ENCODE data around the gene MT1H.
"Not testable (repeated sequence)": the region's sequence is repeated elsewhere in the genome, so short reads cannot be mapped to it uniquely, and the experiment has no call there.

Gene MT1H

GRCh38 chr16:56684926-56685590 lies 15.4 kb downstream of the MT1H start:
- DNase-seq (ENCODE audit: low read depth, low spot score): no peak

- no peak for DNase-seq (ENCODE audit: low read depth, low spot score)
Observed at GRCh38 chr16:56686758-56687157, 17.1 kb downstream of the MT1H start.

GRCh38 chr16:56688762-56689161 lies 19.1 kb downstream of the MT1H start:
- DNase-seq (ENCODE audit: low read depth, low spot score): no peak

- no peak for DNase-seq (ENCODE audit: low read depth, low spot score)
Observed at GRCh38 chr16:56689171-56689570, 19.6 kb downstream of the MT1H start.

GRCh38 chr16:56690420-56691122 lies 21.0 kb downstream of the MT1H start:
- DNase-seq (ENCODE audit: low read depth, low spot score): no peak

- DNase-seq (ENCODE audit: low read depth, low spot score): peak; percentile 96
Observed at GRCh38 chr16:56691885-56692284, 22.3 kb downstream of the MT1H start.

GRCh38 chr16:56695246-56695645 lies 25.6 kb downstream of the MT1H start:
- no peak for DNase-seq (ENCODE audit: low read depth, low spot score)

GRCh38 chr16:56697456-56698155 lies 28.0 kb downstream of the MT1H start:
- DNase-seq (ENCODE audit: low read depth, low spot score): no peak

- DNase-seq (ENCODE audit: low read depth, low spot score): no peak
Observed at GRCh38 chr16:56700195-56700594, 30.6 kb downstream of the MT1H start.

GRCh38 chr16:56700631-56701030 lies 31.0 kb downstream of the MT1H start:
- DNase-seq (ENCODE audit: low read depth, low spot score): no peak

GRCh38 chr16:56701534-56701933 lies 31.9 kb downstream of the MT1H start:
- DNase-seq (ENCODE audit: low read depth, low spot score): no peak

GRCh38 chr16:56702836-56703235 lies 33.2 kb downstream of the MT1H start:
- DNase-seq (ENCODE audit: low read depth, low spot score): no peak

GRCh38 chr16:56708525-56709442 lies 39.2 kb downstream of the MT1H start:
- peak; percentile 32 for DNase-seq (ENCODE audit: low read depth, low spot score)

GRCh38 chr16:56709443-56710040 lies 39.9 kb downstream of the MT1H start:
- DNase-seq (ENCODE audit: low read depth, low spot score): no peak

- DNase-seq (ENCODE audit: low read depth, low spot score): no peak
Observed at GRCh38 chr16:56710181-56710737, 40.6 kb downstream of the MT1H start.

GRCh38 chr16:56711862-56712261 lies 42.2 kb downstream of the MT1H start:
- DNase-seq (ENCODE audit: low read depth, low spot score): no peak

GRCh38 chr16:56713794-56714193 lies 44.2 kb downstream of the MT1H start:
- DNase-seq (ENCODE audit: low read depth, low spot score): no peak

GRCh38 chr16:56715126-56715525 lies 45.5 kb downstream of the MT1H start:
- peak; percentile 15 for DNase-seq (ENCODE audit: low read depth, low spot score)

GRCh38 chr16:56716761-56717160 lies 47.1 kb downstream of the MT1H start:
- DNase-seq (ENCODE audit: low read depth, low spot score): no peak

GRCh38 chr16:56717532-56717931 lies 47.9 kb downstream of the MT1H start:
- not testable (repeated sequence) for DNase-seq (ENCODE audit: low read depth, low spot score)

Measured in ELF-1 (cell line).